SK-N-SH treated with all-trans-retinoic acid at 6 μM for 48 hours (cell line): ENCODE data around the gene SORL1.

ENCODE experiments used
- ESRRG ChIP-seq: fragments of 250-450 bp; sonication (Bioruptor Pico); IDR thresholded peaks from 2 replicates; pipeline ENCODE4 v1.6.1; 2021; ENCODE audit warnings: mild to moderate bottlenecking
- OSR1 ChIP-seq: fragments of 250-450 bp; sonication (Bioruptor Pico); IDR thresholded peaks from 2 replicates; pipeline ENCODE4 v1.8.0; 2022; ENCODE audit warnings: moderate library complexity, mild to moderate bottlenecking, inconsistent platforms
- RARB ChIP-seq: fragments of 250-450 bp; sonication (Bioruptor Pico); IDR thresholded peaks from 2 replicates; pipeline ENCODE4 v1.8.0; 2021; ENCODE audit warnings: mild to moderate bottlenecking, moderate library complexity
- SNAI2 ChIP-seq: fragments of 250-450 bp; sonication (Bioruptor Pico); IDR thresholded peaks from 2 replicates; pipeline ENCODE4 v1.5.0; 2020; ENCODE audit warnings: mild to moderate bottlenecking, moderate library complexity
- TCF4 ChIP-seq: fragments of 250-450 bp; sonication (Bioruptor Pico); IDR thresholded peaks from 2 replicates; pipeline ENCODE4 v1.8.0; 2021; ENCODE audit warnings: mild to moderate bottlenecking, moderate library complexity, borderline replicate concordance
- ZFP3 ChIP-seq: fragments of 250-450 bp; sonication (Bioruptor Pico); IDR thresholded peaks from 2 replicates; pipeline ENCODE4 v1.5.0; 2020; ENCODE audit warnings: mild to moderate bottlenecking, moderate library complexity
- ZNF565 ChIP-seq: fragments of 450-650 bp; formaldehyde crosslinking; conservative IDR thresholded peaks from 2 replicates; pipeline ENCODE4 v1.5.0; 2020; ENCODE audit warnings: low read depth, mild to moderate bottlenecking, moderate library complexity
- TF ChIP-seq, protein P1 (sequence below): fragments of 250-450 bp; sonication (Bioruptor Pico); IDR thresholded peaks from 2 replicates; pipeline ENCODE4 v1.8.0; 2020; ENCODE audit warnings: mild to moderate bottlenecking, moderate library complexity, borderline replicate concordance
- TF ChIP-seq, protein P2 (sequence below): fragments of 250-450 bp; sonication (Bioruptor Pico); IDR thresholded peaks from 2 replicates; pipeline ENCODE4 v1.5.1; 2020; ENCODE audit warnings: low read depth, mild to moderate bottlenecking, moderate library complexity
- TF ChIP-seq, protein P3 (sequence below): fragments of 250-450 bp; sonication (Bioruptor Pico); IDR thresholded peaks from 2 replicates; pipeline ENCODE4 v1.8.0; 2021; ENCODE audit warnings: low read depth, mild to moderate bottlenecking, moderate library complexity, borderline replicate concordance

DNA sequence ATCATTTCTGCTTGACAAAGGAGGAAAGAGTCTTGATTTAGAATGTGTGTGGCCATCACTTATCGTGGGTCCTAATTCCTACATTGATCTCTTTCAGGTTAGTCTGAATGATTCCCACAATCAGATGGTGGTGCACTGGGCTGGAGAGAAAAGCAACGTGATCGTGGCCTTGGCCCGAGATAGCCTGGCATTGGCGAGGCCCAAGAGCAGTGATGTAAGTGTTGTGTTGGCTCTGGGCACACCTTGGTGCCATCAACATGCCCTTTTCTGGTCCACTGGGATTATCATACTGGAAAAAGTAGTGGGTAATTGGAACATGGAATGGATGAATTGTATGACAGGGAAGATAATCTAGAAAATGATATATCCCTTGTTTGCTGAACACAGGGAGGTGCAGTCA is 17.8 kb downstream of the SORL1 start:
- TF ChIP-seq ZFP3 (CRISPR knock-in tag) (no peak), SNAI2 (CRISPR knock-in tag) (no peak), OSR1 (CRISPR knock-in tag) (no peak), TCF4 (CRISPR knock-in tag) (no peak), ZNF565 (CRISPR knock-in tag) (no peak), RARB (CRISPR knock-in tag) (no peak), ESRRG (CRISPR knock-in tag) (no peak)
- TF ChIP-seq, protein P1, sequence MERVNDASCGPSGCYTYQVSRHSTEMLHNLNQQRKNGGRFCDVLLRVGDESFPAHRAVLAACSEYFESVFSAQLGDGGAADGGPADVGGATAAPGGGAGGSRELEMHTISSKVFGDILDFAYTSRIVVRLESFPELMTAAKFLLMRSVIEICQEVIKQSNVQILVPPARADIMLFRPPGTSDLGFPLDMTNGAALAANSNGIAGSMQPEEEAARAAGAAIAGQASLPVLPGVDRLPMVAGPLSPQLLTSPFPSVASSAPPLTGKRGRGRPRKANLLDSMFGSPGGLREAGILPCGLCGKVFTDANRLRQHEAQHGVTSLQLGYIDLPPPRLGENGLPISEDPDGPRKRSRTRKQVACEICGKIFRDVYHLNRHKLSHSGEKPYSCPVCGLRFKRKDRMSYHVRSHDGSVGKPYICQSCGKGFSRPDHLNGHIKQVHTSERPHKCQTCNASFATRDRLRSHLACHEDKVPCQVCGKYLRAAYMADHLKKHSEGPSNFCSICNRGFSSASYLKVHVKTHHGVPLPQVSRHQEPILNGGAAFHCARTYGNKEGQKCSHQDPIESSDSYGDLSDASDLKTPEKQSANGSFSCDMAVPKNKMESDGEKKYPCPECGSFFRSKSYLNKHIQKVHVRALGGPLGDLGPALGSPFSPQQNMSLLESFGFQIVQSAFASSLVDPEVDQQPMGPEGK (CRISPR knock-in tag): no peak
- TF ChIP-seq, protein P2, sequence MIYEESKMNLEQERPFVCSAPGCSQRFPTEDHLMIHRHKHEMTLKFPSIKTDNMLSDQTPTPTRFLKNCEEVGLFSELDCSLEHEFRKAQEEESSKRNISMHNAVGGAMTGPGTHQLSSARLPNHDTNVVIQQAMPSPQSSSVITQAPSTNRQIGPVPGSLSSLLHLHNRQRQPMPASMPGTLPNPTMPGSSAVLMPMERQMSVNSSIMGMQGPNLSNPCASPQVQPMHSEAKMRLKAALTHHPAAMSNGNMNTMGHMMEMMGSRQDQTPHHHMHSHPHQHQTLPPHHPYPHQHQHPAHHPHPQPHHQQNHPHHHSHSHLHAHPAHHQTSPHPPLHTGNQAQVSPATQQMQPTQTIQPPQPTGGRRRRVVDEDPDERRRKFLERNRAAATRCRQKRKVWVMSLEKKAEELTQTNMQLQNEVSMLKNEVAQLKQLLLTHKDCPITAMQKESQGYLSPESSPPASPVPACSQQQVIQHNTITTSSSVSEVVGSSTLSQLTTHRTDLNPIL (CRISPR knock-in tag): no peak
- TF ChIP-seq, protein P3, sequence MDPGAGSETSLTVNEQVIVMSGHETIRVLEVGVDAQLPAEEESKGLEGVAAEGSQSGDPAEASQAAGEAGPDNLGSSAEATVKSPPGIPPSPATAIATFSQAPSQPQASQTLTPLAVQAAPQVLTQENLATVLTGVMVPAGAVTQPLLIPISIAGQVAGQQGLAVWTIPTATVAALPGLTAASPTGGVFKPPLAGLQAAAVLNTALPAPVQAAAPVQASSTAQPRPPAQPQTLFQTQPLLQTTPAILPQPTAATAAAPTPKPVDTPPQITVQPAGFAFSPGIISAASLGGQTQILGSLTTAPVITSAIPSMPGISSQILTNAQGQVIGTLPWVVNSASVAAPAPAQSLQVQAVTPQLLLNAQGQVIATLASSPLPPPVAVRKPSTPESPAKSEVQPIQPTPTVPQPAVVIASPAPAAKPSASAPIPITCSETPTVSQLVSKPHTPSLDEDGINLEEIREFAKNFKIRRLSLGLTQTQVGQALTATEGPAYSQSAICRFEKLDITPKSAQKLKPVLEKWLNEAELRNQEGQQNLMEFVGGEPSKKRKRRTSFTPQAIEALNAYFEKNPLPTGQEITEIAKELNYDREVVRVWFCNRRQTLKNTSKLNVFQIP (CRISPR knock-in tag): no peak
